Stimulated activated naive CD8-positive, alpha-beta T cell treated with anti-CD3 and anti-CD28 coated beads, Interleukin-15, Interleukin-2, amounts not matched to agents 100 U/mL and 50 U/mL, for 24 hours (primary cell): ENCODE data around the gene JADE2.
"Not testable (repeated sequence)": the region's sequence is repeated elsewhere in the genome, so short reads cannot be mapped to it uniquely, and the experiment has no call there.

ENCODE experiments used
- ATAC-seq: fragments of 150-1000 bp; cut with Tn5 transposase; one replicate; pipeline ENCODE4 v1.10.0; 2021
- DNase-seq: peaks from one replicate; pipeline ENCODE4 v3.0.0; 2021

Gene JADE2

DNA sequence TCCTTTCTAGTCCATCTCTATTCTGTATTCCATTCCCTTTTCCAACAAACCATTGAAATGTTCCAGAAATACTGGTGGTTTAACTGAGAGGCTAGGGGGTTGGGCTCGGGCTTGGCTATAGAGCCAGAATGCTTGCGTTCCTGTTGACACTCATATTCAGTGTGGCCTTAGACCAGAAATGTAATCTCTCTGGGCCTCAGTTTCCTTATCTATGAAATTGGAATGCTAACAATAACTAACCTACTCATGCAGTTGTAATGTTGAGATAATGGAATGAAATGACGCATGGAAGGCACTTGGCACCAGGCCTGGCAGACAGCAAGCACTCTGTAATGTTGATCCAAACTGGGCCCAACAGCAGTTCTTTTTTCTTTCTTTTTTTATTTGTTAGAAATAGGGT is 26.8 kb downstream of the JADE2 start:
- DNase-seq = no peak
- ATAC-seq = no peak

DNA sequence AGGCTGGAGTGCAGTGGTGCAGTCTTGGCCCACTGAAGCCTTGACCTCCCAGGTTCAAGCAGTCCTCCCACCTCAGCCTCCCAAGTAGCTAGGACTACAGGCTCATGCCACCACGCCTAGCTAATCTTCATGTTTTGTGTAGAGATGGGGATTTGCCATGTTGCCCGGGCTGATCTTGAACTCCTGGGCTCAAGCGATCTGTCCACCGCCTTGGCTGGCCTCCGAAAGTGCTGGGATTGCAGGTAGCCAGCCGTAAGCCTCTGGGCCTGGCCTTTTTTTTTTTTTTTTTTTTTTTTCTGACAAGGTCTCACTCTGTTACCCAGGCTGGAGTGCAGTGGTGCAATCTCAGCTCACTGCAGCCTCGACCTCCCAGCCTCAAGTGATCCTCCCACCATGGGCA is 27.2 kb downstream of the JADE2 start:
- not testable (repeated sequence) for ATAC-seq, DNase-seq

DNA sequence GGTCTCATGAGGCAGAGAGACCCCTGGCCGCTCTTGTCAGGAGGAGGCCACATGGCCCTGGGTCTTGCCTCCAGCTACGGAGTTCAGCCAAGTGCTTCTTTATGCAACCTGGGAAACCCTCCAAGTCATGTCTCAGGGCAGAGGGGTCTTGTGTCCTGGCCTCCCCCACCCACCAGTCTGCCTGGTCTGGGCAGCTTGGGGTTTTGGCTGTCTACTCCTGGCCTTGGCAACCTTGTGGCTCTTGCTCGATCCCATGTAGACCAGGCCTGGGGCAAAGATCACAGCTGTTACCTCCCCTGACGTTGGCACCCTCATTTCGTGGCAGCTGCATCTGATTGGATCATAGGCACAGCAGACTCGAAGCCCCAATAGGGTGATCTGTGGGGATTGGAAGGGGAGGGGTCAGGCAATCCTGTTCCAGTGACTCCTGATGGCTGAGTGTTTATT is 28.4 kb downstream of the JADE2 start:
- no peak for DNase-seq

DNA sequence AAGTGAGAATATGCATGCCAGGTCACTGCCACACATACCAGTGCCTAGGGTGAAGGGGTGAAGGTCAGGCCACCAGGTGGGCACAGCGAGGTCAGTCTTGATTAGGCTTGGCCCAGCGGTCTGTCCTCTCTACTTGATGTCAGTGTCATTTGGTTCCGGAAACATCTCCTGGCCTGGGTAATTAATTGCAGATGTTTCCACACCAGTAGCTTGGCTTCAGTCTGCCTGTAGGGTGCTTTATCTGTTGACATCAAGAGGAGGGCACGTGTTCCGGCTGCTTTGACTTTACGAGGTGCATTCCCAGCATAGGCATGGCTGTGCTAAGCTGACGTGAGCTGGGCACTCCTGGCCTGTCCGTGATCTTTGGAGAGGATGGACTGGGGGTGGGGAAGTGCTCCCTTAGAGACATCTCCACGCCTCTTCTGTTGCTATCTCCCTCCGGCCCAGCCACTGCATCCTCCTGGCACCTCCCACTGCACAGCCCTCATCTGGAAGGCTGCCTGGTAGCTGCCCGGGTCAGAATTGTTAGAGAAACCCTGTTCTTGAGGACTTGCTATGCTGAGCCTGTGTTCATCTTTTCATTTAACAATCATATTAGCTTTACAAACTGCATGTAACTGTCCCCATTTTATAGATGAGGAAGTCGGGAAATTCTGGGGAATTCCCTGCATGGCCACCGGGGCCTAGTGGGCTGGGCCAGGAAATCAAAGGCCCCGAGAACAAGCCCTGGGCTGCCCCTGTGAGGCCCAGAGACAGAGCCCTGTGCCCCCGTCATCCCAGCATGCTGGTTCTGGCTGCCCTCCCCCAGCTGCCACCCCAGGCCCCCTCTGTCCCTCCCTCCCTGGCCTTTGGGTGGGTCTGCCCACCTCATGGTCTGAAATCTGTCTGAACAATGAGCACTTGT is 29.1 kb downstream of the JADE2 start:
- ATAC-seq (peak; percentile 45), DNase-seq (peak; percentile 74)

More for the DNA sequence above, 28.4 kb downstream of the JADE2 start:
- ATAC-seq = no peak

DNA sequence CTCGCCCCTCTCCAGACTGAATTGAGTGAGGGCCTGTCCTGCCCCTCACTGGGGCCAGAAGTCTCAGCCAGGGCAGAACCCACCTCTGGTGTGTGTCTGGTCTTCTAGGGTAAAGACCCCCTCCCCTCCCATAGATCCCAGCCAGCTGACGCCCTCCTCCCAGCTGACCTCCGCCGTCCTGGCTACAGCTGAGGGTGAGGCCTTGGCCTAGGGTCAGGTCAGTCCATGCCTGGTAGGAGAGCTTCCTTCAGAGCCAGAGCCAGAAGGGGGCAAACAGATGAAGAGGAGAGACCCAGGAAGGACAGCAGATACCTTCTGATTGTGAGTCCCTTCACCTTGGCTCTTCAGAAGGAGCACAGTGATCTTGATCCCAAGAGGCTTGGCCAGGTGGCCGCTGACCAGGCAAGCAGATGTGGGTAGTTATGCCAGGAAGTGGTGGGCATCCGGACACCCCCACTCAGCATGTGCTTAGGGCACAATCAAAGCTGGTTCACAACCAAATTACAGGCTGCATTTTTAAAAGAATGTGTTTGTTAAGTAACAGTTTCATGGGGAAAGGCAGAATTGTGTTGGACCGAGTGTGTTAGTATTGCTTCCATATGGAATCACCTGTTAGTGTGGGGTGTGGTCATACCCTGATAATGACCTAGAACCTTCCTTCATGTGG is 29.9 kb downstream of the JADE2 start:
- DNase-seq = peak; percentile 36
- ATAC-seq = no peak

DNA sequence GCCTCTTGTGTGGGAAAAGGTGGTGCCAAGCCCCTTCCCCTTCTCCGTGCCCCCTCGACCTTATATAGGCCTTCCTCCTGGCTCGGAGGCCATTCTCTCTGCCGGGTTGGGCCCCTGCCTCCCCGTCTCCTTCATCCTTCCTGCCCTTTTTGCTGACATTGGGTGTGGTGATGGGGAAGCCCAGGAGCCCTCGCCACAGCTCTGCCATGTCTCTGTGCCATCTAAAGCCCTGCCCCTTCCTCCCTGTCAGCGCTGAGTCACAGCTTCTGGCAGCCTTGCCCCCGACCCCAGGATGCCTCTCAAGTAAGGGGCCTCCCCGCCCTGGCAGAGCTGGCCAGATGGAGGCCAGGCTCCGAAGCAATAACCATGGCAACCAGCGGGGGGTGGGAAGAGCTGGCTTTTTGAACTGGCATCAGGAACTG is 30.4 kb downstream of the JADE2 start:
- ATAC-seq = peak; percentile 98
- DNase-seq = peak; percentile 94

DNA sequence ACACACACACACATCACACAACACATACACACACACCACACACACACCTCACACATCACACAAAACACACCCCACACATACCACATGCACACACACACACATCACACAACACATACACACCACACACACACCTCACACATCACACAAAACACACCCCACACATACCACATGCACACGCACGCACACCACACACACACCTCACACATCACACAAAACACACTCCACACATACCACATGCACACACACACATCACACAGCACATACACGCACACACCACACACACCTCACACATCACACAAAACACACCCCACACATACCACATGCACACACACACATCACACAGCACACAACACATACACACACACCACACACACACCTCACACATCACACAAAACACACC is 31.1 kb downstream of the JADE2 start:
- not testable (repeated sequence) for ATAC-seq, DNase-seq

DNA sequence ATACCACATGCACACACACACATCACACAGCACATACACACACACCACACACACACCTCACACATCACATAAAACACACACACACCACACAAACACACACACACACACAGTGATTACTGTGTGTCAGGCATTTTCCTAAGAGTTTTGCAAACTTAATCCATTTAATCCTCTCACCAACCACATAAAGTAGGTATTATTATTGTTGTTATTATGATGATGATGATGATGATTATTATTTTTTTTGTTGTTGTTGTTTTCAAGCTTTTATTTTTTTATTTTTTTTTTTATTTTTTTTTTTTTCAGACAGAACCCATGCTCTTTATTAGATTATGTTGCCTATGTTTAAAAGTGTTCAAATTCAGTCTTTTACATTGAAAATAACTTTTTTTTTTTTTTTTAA is 31.5 kb downstream of the JADE2 start:
- ATAC-seq (no peak), DNase-seq (no peak)

DNA sequence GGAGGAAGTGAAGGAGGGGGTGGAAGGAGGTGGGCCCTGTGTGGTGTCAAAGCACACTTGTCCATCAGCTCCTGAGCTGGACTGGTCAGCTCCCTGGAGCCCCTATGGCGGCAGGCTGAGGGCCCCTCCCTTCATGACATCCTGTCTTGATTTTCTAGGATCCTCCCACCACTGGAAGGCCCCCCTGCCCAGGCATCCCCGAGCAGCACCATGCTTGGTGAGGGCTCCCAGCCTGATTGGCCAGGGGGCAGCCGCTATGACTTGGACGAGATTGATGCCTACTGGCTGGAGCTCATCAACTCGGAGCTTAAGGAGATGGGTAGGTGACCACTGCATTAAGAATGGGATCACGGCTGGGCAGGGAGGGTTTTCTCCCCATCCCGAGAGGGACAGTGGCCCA is 34.2 kb downstream of the JADE2 start:
- ATAC-seq (no peak), DNase-seq (no peak)

DNA sequence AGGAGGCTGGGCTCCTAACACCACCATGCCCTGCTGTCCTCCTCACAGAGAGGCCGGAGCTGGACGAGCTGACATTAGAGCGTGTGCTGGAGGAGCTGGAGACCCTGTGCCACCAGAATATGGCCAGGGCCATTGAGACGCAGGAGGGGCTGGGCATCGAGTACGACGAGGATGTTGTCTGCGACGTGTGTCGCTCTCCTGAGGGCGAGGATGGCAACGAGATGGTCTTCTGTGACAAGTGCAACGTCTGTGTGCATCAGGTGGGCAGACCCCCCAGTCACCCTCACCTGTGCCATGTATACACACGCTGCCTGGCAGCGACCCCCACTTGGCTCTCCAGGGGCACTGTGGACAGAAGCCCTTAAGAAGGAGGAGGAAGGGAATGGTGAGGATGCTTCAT is 35.2 kb downstream of the JADE2 start:
- no peak for DNase-seq
- ATAC-seq = no peak

DNA sequence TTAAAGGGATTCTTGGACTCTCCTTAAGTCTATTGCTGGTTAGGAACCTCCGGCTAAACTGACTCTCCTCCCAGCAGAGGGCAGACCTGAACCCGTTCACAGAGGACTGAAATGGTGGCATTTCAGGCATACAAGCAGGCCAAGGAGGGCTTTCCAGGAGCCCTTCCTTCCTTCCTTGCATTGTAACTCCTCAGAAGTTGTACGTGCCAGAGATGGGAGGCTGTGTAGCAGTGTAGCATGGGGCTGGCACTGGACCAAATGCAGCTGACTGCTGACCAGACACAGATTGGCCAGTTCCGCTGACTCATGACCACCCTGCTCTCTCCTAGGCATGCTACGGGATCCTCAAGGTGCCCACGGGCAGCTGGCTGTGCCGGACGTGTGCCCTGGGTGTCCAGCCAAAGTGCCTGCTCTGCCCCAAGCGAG is 36.4 kb downstream of the JADE2 start:
- DNase-seq (no peak), ATAC-seq (no peak)

DNA sequence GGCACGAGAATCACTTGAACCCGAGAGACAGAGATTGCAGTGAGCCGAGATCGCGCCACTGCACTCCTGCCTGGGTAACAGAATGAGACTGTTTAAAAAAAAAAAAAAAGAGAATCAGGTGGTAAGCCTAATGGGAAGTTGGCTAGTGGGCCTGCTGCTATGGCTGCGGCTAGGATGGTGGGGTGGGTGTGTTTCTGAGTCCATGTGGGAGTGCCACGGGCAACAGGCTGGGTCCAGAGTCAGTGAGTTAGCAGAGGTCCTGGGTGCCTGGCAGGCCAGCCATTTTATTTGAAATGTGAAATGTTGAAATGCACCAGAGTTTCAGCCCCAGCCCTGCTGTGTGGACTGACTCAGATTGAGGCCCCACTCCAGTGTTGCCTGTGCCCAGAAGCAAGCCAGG is 37.8 kb downstream of the JADE2 start:
- ATAC-seq = no peak

DNA sequence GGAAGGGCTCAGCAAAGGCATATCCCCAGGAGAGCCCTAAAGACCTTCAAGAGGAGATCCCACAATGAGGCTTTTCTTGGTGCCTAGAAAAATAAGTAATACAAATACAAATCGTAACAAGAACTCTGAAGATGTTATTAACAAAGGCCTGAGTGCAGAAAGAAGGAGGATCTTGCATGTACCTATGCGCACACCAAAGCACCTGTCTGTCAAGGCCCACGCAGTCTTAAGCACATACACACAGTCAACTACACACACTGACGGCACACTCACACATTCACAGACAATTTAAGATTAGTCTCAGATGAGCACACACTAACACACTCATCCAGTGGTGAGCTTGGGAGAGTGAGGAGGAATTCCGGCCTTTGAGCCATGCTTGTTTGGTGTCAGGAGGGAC is 38.5 kb downstream of the JADE2 start:
- ATAC-seq = no peak
- DNase-seq = no peak

More for the DNA sequence above, 37.8 kb downstream of the JADE2 start:
- no peak for DNase-seq

DNA sequence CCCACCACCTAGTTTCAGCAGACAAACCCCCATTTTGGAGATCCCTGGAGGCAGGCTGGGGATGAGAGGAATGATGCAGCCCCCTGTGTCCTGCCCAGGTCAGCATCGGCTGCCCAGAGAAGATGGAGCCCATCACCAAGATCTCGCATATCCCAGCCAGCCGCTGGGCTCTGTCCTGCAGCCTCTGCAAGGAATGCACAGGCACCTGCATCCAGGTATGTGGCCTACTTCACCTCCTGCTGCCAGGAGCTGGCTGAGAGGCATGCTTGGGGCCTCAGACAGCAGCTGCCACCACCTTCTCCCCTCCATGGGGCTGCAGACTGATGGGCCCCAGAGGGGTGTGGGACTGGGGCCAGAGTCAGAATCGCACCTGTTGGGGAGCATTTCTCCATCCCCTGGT is 38.9 kb downstream of the JADE2 start:
- DNase-seq (no peak), ATAC-seq (no peak)

DNA sequence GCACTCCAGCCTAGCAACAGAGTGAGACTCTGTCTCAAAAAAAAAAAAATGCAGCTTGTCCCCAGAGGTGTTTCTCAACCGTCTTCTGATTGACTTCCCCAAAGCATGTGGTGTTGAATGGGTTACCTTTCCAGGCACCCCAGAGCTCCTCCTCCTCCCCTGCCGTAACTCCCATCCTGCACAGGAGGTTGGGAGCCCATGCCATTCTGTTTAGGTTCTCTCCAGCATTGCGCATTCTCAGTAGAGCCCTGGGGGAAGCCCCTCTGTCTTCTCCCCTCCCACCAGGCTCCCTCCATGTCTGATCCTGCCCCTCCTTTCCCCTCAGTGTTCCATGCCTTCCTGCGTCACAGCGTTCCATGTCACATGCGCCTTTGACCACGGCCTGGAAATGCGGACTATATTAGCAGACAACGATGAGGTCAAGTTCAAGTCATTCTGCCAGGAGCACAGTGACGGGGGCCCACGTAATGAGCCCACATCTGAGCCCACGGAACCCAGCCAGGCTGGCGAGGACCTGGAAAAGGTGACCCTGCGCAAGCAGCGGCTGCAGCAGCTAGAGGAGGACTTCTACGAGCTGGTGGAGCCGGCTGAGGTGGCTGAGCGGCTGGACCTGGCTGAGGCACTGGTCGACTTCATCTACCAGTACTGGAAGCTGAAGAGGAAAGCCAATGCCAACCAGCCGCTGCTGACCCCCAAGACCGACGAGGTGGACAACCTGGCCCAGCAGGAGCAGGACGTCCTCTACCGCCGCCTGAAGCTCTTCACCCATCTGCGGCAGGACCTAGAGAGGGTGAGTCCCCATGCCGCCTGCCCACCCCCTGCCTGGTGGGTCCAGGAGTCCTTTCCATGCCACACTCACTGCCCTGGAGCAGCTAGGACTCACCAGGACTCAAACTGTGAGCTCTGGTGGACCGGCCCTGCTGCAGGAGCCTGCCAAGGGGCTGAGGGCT is 40.6 kb downstream of the JADE2 start:
- ATAC-seq = no peak
- DNase-seq = no peak

DNA sequence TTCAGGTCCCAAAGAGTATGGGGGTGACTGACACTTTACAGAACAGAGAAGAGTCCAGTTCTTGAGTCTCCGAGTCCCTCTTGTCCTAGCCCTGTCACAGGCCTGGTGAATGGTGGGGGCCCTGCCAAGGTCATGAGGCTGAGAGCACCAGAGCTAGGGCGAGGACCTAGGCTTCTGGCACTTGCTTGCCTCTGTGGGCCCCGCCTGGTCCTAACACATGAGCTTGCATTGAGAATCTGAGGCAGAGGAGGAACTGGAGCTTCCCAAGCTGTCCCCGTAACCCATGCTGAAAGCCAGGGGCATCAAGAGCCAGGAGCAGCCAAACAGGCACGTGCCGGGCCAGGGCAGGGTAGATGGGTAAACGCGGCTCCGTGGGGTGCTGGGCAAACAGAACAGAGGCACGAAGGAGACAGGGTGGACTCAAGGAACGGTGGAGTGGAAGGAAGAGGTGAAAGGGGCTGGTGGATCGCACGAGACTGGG is 41.3 kb downstream of the JADE2 start:
- DNase-seq = no peak
- no peak for ATAC-seq

DNA sequence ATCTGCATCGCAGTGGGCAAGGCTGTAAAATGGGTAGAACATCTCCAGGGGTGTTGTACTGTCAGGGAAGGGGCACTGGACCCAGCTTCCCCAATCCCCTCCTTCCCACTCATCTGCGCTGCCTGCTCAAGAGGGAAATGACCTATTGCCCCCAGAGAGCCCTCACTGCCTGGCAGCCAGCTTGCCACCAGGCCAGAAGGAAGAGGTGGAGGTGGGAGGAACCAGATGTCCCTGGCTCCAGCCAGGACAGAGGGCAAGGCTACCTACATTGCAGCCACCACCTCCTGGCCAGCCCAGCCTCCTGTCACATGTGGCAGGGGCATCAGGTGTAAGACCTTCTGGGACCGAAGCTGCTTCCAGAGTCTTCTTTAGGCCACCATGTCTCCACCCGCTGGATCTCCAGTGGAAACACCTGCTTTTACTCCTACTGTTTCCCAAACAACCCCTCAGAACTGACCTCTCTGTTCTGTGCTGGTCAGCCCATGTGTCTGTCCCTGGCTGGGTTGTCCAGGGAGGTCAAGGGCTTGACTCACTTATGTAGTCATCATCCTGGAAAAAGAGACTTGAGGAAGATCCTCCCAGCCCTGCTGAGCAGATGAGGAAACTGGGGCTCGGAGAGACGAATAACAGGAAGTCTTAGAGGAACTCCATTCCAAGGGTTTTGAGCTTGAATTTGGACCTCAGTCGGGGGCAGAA is 42.3 kb downstream of the JADE2 start:
- ATAC-seq (no peak), DNase-seq (no peak)

DNA sequence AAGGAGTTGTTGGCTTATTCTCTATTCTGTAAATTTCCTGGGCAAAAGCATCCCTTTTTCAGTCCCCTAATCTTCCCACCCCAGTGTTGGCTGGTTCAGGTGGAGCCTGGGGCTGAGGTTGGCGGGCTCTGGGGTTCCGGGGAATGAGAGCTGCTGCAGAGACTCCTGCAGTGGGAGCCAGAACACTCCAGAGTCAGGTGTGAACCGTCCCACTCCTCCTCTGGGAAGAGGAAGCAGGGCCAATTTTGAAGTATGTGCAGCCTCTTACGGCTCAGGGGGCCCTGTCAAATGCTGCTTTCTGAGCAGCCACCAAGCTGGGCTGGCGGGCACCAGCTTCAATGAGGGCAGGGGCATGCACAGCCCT is 42.8 kb downstream of the JADE2 start:
- no peak for DNase-seq

DNA sequence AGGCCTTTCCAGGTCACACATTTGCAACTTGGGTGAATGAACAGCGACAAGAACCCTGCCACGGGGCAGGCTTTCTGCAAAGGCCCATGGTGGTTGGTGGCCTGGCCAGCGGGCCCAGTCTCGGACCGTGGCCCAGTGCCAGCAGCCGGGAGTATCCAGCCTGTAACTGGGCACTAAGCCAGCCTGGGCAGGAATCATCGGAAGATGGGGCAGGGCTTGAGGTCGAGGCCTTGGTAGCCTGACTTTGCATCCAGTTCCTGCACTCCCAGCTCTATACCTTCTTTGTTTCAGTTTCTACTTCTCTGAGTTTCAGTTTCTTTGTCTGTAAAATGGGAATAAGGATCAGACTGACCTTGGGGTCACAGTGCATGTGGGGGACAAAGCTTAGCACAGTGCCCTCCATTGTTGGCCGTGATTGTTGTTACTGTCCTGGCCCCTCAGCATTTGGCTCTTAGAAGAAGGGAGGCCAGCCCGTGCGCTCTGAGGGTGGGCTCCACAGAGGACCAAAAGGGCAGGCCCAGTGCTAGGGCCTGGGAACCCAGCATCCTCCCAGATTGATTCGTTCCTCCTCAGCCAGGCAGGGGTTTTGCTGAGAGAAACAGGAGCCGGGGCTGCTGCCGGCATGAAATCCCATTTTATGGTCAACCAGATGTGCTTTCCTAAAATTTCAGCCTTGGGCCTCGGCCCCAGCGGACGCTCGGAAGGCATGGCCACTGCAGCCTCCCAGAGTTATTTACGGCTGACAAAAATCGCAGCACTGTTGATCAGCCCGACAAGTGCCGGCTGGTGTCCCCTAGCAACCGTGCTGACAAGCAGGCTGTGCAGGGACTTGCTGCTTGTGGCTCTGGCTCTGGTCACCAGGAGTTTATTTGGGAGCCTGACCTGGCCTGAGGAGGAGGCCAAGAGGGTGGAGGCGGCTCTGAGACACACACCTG is 43.6 kb downstream of the JADE2 start:
- ATAC-seq (no peak), DNase-seq (no peak)

More for the DNA sequence above, 42.8 kb downstream of the JADE2 start:
- ATAC-seq = no peak

DNA sequence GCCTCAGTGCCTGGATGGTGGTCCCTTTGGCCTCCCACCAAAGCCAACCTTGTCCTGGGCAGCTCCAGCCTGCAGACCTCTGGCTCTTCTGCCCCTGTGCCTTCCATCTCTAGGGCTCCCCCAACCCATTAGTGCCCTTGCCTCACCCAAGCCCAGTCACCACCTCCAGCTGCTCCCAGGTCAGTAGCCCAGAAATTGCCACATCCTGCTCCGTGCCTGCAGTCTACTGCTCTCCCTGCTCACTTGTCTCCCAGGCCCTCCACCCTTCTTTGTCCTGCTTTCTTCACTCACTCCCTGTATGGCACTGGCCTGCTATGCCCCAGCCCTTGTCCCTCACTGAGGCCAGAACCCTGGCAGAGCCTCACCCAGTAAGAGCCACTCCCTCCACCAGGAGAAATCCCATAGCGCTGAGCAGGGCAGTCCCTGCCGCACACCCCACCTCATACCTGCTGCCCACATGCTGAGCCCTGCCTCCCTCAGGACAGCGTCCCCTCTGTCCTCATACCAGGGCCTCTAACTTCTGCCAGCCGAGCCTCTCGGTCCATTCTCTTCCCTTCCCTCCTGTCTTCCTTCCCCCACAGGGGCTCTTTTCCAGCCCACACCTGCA is 44.4 kb downstream of the JADE2 start:
- ATAC-seq = no peak
- DNase-seq = no peak
